Measurements from ENCODE around the gene SELENOS.
"Not testable (repeated sequence)": the region's sequence is repeated elsewhere in the genome, so short reads cannot be mapped to it uniquely, and the experiment has no call there.

GRCh38 chr15:101287342-101287741 is 10.1 kb upstream of the SELENOS start:
- TF ChIP-seq EZH2 (IDR thresholded peaks at IDR 0.05; ENCODE audit: borderline replicate concordance); CTCF (IDR thresholded peaks at IDR 0.05; ENCODE audit: poor library complexity); EZH2phosphoT487 (IDR thresholded peaks at IDR 0.05; ENCODE audit: low read depth, severe bottlenecking, unreplicated experiment): not testable (repeated sequence)

All from hepatocyte (in vitro differentiated cells).